Right kidney (tissue), 1 donor: ENCODE results near the gene ADGRA1.

Source experiments
- DNase-seq: peaks from one replicate; pipeline ENCODE4 v3.0.0-alpha.2; 2016

The ADGRA1 gene

GRCh38 chr10:133056001-133056400 is 31.7 kb upstream of the ADGRA1 start:
- DNase-seq = no peak

- no peak for DNase-seq
These were observed 31.0 kb upstream of the ADGRA1 start for GRCh38 chr10:133056651-133057178.

- no peak for DNase-seq
These were observed 29.2 kb upstream of the ADGRA1 start for GRCh38 chr10:133058331-133059092.

GRCh38 chr10:133059093-133059470 is 28.6 kb upstream of the ADGRA1 start:
- DNase-seq = no peak

GRCh38 chr10:133059571-133059970 is 28.2 kb upstream of the ADGRA1 start:
- no peak for DNase-seq

GRCh38 chr10:133060022-133060421 is 27.7 kb upstream of the ADGRA1 start:
- DNase-seq = no peak

GRCh38 chr10:133060466-133060865 is 27.3 kb upstream of the ADGRA1 start:
- DNase-seq = no peak

GRCh38 chr10:133060881-133061280 is 26.8 kb upstream of the ADGRA1 start:
- no peak for DNase-seq

GRCh38 chr10:133061296-133062038 is 26.3 kb upstream of the ADGRA1 start:
- DNase-seq = no peak

GRCh38 chr10:133062085-133062484 is 25.6 kb upstream of the ADGRA1 start:
- no peak for DNase-seq

GRCh38 chr10:133062635-133063034 is 25.1 kb upstream of the ADGRA1 start:
- no peak for DNase-seq

GRCh38 chr10:133067149-133068105 is 20.3 kb upstream of the ADGRA1 start:
- DNase-seq = no peak

- DNase-seq = no peak
These were observed 19.4 kb upstream of the ADGRA1 start for GRCh38 chr10:133068111-133069032.

- no peak for DNase-seq
These were observed 18.6 kb upstream of the ADGRA1 start for GRCh38 chr10:133069033-133069525.

GRCh38 chr10:133070405-133070804 is 17.3 kb upstream of the ADGRA1 start:
- no peak for DNase-seq

- no peak for DNase-seq
These were observed 16.9 kb upstream of the ADGRA1 start for GRCh38 chr10:133070810-133071209.

- DNase-seq = no peak
These were observed 16.0 kb upstream of the ADGRA1 start for GRCh38 chr10:133071733-133072132.

- DNase-seq = no peak
These were observed 15.5 kb upstream of the ADGRA1 start for GRCh38 chr10:133072196-133072595.

GRCh38 chr10:133072720-133073390 is 14.9 kb upstream of the ADGRA1 start:
- DNase-seq = no peak

- no peak for DNase-seq
These were observed 12.2 kb upstream of the ADGRA1 start for GRCh38 chr10:133075346-133076137.
